Psoas muscle (tissue), 8 donors: Measurements from ENCODE around the gene DGKZ. TPM values are rescaled to one million over a fixed set of nuclear protein-coding genes. Genes with fewer than 3 reads are reported as not detected.

Experiments
- ATAC-seq, 4 donors: fragments of 200-7000 bp; cut with Tn5 transposase; one replicate each; pipeline ENCODE4 v1.9.1; 2020; ENCODE audit warnings: moderate library complexity in 3 of 4, mild to moderate bottlenecking in 2 of 4
- DNase-seq, 2 donors: peaks; one replicate each; pipeline ENCODE4 v3.0.0-alpha.2; 2020
- H3K27ac ChIP-seq: fragments of 200-600 bp; one replicate; pipeline ENCODE4 v1.8.0; 2022
- H3K27me3 ChIP-seq, 3 donors: fragments of 200-600 bp in 1 of 3; one replicate each; pipeline versions ENCODE4 v1.6.1 to v1.8.0; 2013 to 2022; ENCODE audit warnings: low read length in 2 of 3, mild to moderate bottlenecking in 2 of 3, moderate library complexity in 1 of 3; ENCODE audit not compliant: insufficient read depth in 3 of 3
- H3K36me3 ChIP-seq, 2 donors: fragments of 200-600 bp in 1 of 2; one replicate each; pipeline versions ENCODE4 v1.6.1 to v1.8.0; 2013 to 2022; ENCODE audit warnings: low read depth in 1 of 2, mild to moderate bottlenecking in 1 of 2, moderate library complexity in 1 of 2; ENCODE audit not compliant: insufficient read depth in 1 of 2
- H3K4me1 ChIP-seq: fragments of 200-600 bp; one replicate; pipeline ENCODE4 v1.8.0; 2022
- H3K4me3 ChIP-seq: fragments of 200-600 bp; one replicate; pipeline ENCODE4 v1.8.0; 2022; ENCODE audit warnings: mild to moderate bottlenecking
- H3K9me3 ChIP-seq: fragments of 200-600 bp; one replicate; pipeline ENCODE4 v1.8.0; 2022
- WGBS, 3 donors: extraction: QIAGEN DNeasy Blood & Tissue Kit; methylation state at CpG; one replicate each; pipeline versions ENCODE4 v1.1.6 to v1.1.7; 2013; 5-methylcytosine and 5-hydroxymethylcytosine counted together
- intact Hi-C, 2 donors: fragments of 100-400 bp; cut with DNase I; formaldehyde crosslinking; loops; one replicate each; pipeline versions ENCODE4 v1.11.0 to v1.14.2; 2022
- polyA plus RNA-seq, 3 donors: library from polyadenylated mRNA; stranded (reverse); fragments of 200-250 nt; gene quantifications; one replicate each; pipeline ENCODE4 v1.2.3, GENCODE V29; 2013
- total RNA-seq, 4 donors: library from RNA; stranded (reverse); fragmentation: NEBNext Ultra II Directional in 2 of 4; extraction: Animal tissue kit (Norgen Biotek cat#: 25700) in 2 of 4; gene quantifications; one replicate each; pipeline versions ENCODE4 v1.2.1 to v1.2.4, GENCODE V29; 2021 to 2023
- TF ChIP-seq, protein P1 (sequence below): fragments of 200-600 bp; IDR thresholded peaks from one replicate; pipeline ENCODE4 v1.8.0; 2022; ENCODE audit warnings: antibody characterized with exemption
- donor health status: healthy with polysubstance abuse.
- donor health status: DM: no; HTN: no; CAD: no; lungs with moderate emphysema.
- donor health status: Bipolar disorder and iron deficiency.
- donor health status: healthy.
- donor health status: DM: yes; HTN: yes; CAD: no.
- donor health status: DM: no; HTN: no; CAD: no.
- donor health status: DM: no; HTN: no; CAD: no.
- donor health status: DM: yes; HTN: yes; CAD: no.

DGKZ gene
- total and polyA plus RNA-seq, 7 donors, result 57.7 to 138 (median 90.2) TPM

DNA sequence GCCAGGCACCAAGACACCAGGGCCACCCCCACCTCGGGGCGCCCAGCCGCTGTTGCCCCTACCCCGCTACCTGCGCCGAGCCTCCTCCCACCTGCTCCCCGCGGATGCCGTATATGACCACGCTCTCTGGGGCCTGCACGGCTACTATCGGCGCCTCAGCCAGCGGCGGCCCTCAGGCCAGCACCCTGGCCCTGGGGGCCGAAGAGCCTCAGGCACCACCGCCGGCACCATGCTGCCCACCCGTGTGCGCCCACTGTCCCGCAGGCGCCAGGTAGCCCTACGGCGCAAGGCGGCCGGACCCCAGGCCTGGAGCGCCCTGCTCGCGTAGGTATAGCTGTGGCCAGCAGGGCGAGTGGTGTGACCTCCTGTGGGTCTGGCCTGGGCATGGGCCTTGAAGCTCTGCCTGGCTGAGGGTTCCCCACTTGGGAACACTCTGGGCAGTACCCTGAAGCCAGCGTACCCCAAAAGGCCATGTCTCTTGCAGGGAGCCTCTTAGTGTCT lies 19.4 kb downstream of the DGKZ start:
- Histone ChIP-seq H3K27ac (peak overlapping the region; percentile 58), H3K36me3 (peaks cover 4 to 54% of the 10 kb centered on the region in 2 donors), H3K9me3 (no peaks in the 10 kb centered on the region), H3K4me1 (peaks cover 45% of the 10 kb centered on the region), H3K27me3 (no peaks in the 10 kb centered on the region), H3K4me3 (no peak overlapping the region)
- intact Hi-C loops, result loop anchor here in 1 of 2 donors (1.0 kb wide), 1 partner anchor 14 kb away; no protein-coding TSS in a partner anchor
- WGBS, 3 donors, result 90 to 92% (median 90%) methylated on average over 29 to 31 of the region's 31 CpGs
- ATAC-seq (no peak), DNase-seq (no peak)
- TF ChIP-seq, protein P1, sequence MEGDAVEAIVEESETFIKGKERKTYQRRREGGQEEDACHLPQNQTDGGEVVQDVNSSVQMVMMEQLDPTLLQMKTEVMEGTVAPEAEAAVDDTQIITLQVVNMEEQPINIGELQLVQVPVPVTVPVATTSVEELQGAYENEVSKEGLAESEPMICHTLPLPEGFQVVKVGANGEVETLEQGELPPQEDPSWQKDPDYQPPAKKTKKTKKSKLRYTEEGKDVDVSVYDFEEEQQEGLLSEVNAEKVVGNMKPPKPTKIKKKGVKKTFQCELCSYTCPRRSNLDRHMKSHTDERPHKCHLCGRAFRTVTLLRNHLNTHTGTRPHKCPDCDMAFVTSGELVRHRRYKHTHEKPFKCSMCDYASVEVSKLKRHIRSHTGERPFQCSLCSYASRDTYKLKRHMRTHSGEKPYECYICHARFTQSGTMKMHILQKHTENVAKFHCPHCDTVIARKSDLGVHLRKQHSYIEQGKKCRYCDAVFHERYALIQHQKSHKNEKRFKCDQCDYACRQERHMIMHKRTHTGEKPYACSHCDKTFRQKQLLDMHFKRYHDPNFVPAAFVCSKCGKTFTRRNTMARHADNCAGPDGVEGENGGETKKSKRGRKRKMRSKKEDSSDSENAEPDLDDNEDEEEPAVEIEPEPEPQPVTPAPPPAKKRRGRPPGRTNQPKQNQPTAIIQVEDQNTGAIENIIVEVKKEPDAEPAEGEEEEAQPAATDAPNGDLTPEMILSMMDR, result no peak

DNA sequence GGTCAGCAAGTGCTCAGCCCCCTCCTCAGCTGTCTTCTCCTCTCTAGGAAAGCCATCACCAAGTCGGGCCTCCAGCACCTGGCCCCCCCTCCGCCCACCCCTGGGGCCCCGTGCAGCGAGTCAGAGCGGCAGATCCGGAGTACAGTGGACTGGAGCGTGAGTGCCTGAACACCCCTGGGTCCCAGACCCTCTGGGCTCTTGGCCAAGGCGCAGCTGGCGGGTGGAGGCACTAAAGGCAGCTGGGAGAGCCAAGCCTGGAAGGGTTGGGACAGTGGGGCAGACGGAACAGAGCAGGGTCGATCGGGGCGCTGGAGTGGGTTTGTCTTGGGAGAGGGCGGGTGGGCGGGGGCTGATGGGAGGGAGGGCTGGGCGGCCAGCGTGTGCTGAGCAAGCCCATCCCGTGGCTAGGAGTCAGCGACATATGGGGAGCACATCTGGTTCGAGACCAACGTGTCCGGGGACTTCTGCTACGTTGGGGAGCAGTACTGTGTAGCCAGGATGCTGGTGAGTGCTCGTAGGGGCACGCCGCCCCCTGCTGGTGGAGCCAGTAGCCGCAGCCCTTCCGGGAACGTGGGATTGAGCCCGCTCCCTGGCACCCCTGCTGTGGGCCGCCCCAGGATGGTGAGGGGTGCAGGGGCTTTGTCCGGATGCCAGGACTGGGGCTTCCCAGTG lies 20.1 kb downstream of the DGKZ start:
- Histone ChIP-seq H3K4me3 (no peak overlapping the region), H3K27ac (peak overlapping the region; percentile 58), H3K27me3 (no peaks in the 10 kb centered on the region), H3K9me3 (no peaks in the 10 kb centered on the region), H3K36me3 (peaks cover 4 to 60% of the 10 kb centered on the region in 2 donors), H3K4me1 (peaks cover 44% of the 10 kb centered on the region)
- intact Hi-C loops, result loop anchor here in 1 of 2 donors (1.0 kb wide), 1 partner anchor 15 kb away; no protein-coding TSS in a partner anchor
- ATAC-seq (peak; percentile 35 to 52 (median 46)), DNase-seq (peak; percentile 78 to 86)
- TF ChIP-seq, protein P1, result peak; percentile 91
- WGBS, 3 donors, result 15 to 21% (median 20%) methylated on average over 31 to 32 of the region's 32 CpGs

DNA sequence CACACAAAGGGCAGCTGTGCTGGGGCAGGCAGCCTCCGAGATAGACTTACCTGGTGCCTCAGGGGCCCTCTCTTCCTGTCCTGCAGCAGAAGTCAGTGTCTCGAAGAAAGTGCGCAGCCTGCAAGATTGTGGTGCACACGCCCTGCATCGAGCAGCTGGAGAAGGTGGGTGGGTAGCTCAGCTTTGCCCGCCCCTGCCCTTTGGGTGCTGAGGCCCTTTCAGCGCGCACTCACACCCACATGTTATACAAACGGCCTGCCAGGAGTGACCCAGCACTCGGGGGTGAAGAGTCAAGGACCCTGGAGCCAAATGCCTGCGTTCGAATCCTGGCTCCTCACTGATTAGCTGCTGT lies 20.6 kb downstream of the DGKZ start:
- ATAC-seq, result no peak
- intact Hi-C loops, result loop anchor here in 1 of 2 donors (1.0 kb wide), 1 partner anchor 16 kb away; no protein-coding TSS in a partner anchor
- TF ChIP-seq, protein P1, result no peak
- H3K27me3 ChIP-seq, result no peaks in the 10 kb centered on the region
- H3K27ac ChIP-seq, result no peak overlapping the region
- H3K4me3 ChIP-seq, result no peak overlapping the region
- 71 to 75% (median 72%) methylated on average over 12 of the region's 12 CpGs for WGBS, 3 donors
- no peak for DNase-seq
- H3K36me3 ChIP-seq, result peaks cover 4 to 66% of the 10 kb centered on the region in 2 donors
- H3K4me1 ChIP-seq, result peaks cover 39% of the 10 kb centered on the region
- H3K9me3 ChIP-seq, result no peaks in the 10 kb centered on the region

DNA sequence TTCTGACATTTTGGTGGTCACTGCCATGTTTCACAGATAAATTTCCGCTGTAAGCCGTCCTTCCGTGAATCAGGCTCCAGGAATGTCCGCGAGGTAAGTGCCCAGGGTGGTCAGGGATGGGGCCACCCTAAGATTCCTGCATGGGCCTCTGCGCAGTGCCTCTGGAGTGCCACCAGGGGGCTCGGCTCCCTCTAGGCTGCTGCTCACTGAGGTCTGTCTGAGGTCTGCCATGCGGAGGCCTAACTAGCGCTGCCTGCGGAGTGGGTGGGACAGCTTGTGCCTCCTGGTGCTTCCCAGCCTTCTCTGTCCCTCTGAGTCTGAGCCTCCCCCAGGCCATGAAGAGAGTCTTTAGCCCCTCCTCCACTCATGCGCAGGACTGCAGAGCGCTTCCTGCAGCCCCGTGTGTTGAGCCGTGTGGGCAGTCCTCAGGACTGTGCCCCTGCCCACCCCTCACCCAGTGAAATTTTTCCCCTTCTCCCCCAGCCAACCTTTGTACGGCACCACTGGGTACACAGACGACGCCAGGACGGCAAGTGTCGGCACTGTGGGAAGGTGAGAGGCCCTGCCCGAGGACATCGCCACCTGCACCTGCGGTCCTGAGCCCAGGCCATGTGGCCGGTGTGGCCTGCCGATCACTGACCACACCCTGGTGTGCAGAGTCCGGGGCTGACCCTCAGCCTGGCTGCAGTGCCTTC lies 22.3 kb downstream of the DGKZ start:
- intact Hi-C loops, result loop anchor here in 1 of 2 donors (2.0 kb wide), 1 partner anchor 19 kb away; no protein-coding TSS in a partner anchor
- DNase-seq, result peak in 1 of 2 donors; percentile 74
- TF ChIP-seq, protein P1, result peak; percentile 69
- Histone ChIP-seq H3K9me3 (no peaks in the 10 kb centered on the region), H3K27me3 (no peaks in the 10 kb centered on the region), H3K36me3 (peaks cover 10 to 83% of the 10 kb centered on the region in 2 donors), H3K4me3 (no peak overlapping the region), H3K27ac (no peak overlapping the region), H3K4me1 (peaks cover 26% of the 10 kb centered on the region)
- ATAC-seq, result peak; percentile 39 to 56 (median 49)
- 68 to 73% (median 70%) methylated on average over 25 of the region's 25 CpGs for WGBS, 3 donors
